BLaER1 (cell line): Measurements from ENCODE around the gene PLEKHG2.
A peak's percentile ranks its signal among the peaks of the same experiment; 100 is the strongest.

ENCODE experiments used
- H3K27ac ChIP-seq: shearing (Covaris generic); formaldehyde crosslinking; 2 replicates; pipeline ENCODE4 v1.8.1; 2022
- H3K27me3 ChIP-seq: shearing (Covaris generic); formaldehyde crosslinking; 2 replicates; pipeline ENCODE4 v1.8.1; 2022
- H3K36me3 ChIP-seq: shearing (Covaris generic); formaldehyde crosslinking; 2 replicates; pipeline ENCODE4 v1.8.1; 2022
- H3K4me1 ChIP-seq: shearing (Covaris generic); formaldehyde crosslinking; 2 replicates; pipeline ENCODE4 v1.8.1; 2022
- H3K4me2 ChIP-seq: shearing (Covaris generic); formaldehyde crosslinking; 2 replicates; pipeline ENCODE4 v1.8.1; 2022
- H3K4me3 ChIP-seq: shearing (Covaris generic); formaldehyde crosslinking; 2 replicates; pipeline ENCODE4 v1.8.1; 2022
- H3K9ac ChIP-seq: shearing (Covaris generic); formaldehyde crosslinking; 2 replicates; pipeline ENCODE4 v1.8.1; 2022
- H3K9me3 ChIP-seq: shearing (Covaris generic); formaldehyde crosslinking; 2 replicates; pipeline ENCODE4 v1.8.1; 2022
- H4K20me1 ChIP-seq: shearing (Covaris generic); formaldehyde crosslinking; 2 replicates; pipeline ENCODE4 v1.8.1; 2022
- Cebpa-rat ChIP-seq: shearing (Covaris generic); IDR thresholded peaks from 2 replicates; pipeline ENCODE4 v1.8.1; 2022

The PLEKHG2 gene

GRCh38 chr19:39419003-39419402 is 6.5 kb downstream of the PLEKHG2 start:
- Histone ChIP-seq H3K36me3 (peaks cover 95% of the 10 kb centered on the region), H3K27ac (no peak overlapping the region), H3K9ac (no peak overlapping the region), H3K9me3 (no peaks in the 10 kb centered on the region), H3K4me3 (no peak overlapping the region), H3K4me2 (no peak overlapping the region), H3K4me1 (peaks cover 23% of the 10 kb centered on the region), H3K27me3 (no peaks in the 10 kb centered on the region), H4K20me1 (peaks cover 45% of the 10 kb centered on the region)
- no peak for TF ChIP-seq Cebpa-rat

- H3K27ac ChIP-seq, result no peak overlapping the region
- no peak overlapping the region for H3K4me2 ChIP-seq
- H3K9me3 ChIP-seq, result no peaks in the 10 kb centered on the region
- no peak overlapping the region for H3K4me3 ChIP-seq
- peaks cover 100% of the 10 kb centered on the region for H3K36me3 ChIP-seq
- H3K9ac ChIP-seq, result no peak overlapping the region
- peaks cover 45% of the 10 kb centered on the region for H4K20me1 ChIP-seq
- peaks cover 6% of the 10 kb centered on the region for H3K4me1 ChIP-seq
- no peak for TF ChIP-seq Cebpa-rat
- no peaks in the 10 kb centered on the region for H3K27me3 ChIP-seq
These were observed 8.3 kb downstream of the PLEKHG2 start for GRCh38 chr19:39420769-39421168.

GRCh38 chr19:39422020-39422419 is 9.6 kb downstream of the PLEKHG2 start:
- Histone ChIP-seq H3K9me3 (no peaks in the 10 kb centered on the region), H3K27ac (no peak overlapping the region), H4K20me1 (peaks cover 42% of the 10 kb centered on the region), H3K4me1 (no peaks in the 10 kb centered on the region), H3K4me3 (no peak overlapping the region), H3K4me2 (no peak overlapping the region), H3K9ac (no peak overlapping the region), H3K36me3 (peaks cover 96% of the 10 kb centered on the region), H3K27me3 (no peaks in the 10 kb centered on the region)
- TF ChIP-seq Cebpa-rat, result no peak

GRCh38 chr19:39423258-39424086 is 11.0 kb downstream of the PLEKHG2 start:
- no peak overlapping the region for H3K27ac ChIP-seq
- H3K4me1 ChIP-seq, result 0 out of 2 replicates have a peak, but pooled peaks cover 3% of the 10 kb centered on the region
- no peak overlapping the region for H3K4me3 ChIP-seq
- no peak overlapping the region for H3K4me2 ChIP-seq
- peaks cover 81% of the 10 kb centered on the region for H3K36me3 ChIP-seq
- TF ChIP-seq Cebpa-rat, result no peak
- peaks cover 41% of the 10 kb centered on the region for H4K20me1 ChIP-seq
- no peaks in the 10 kb centered on the region for H3K9me3 ChIP-seq
- no peak overlapping the region for H3K9ac ChIP-seq
- no peaks in the 10 kb centered on the region for H3K27me3 ChIP-seq

GRCh38 chr19:39424934-39425333 is 12.5 kb downstream of the PLEKHG2 start:
- peaks cover 67% of the 10 kb centered on the region for H3K36me3 ChIP-seq
- H3K27me3 ChIP-seq, result no peaks in the 10 kb centered on the region
- H3K9me3 ChIP-seq, result no peaks in the 10 kb centered on the region
- no peak overlapping the region for H3K9ac ChIP-seq
- H4K20me1 ChIP-seq, result peaks cover 45% of the 10 kb centered on the region
- H3K27ac ChIP-seq, result no peak overlapping the region
- H3K4me1 ChIP-seq, result 0 out of 2 replicates have a peak, but pooled peaks cover 6% of the 10 kb centered on the region
- H3K4me3 ChIP-seq, result no peak overlapping the region
- H3K4me2 ChIP-seq, result no peak overlapping the region
- no peak for TF ChIP-seq Cebpa-rat

GRCh38 chr19:39425744-39426143 is 13.3 kb downstream of the PLEKHG2 start:
- H3K9ac ChIP-seq, result no peak overlapping the region
- H4K20me1 ChIP-seq, result peaks cover 45% of the 10 kb centered on the region
- H3K27me3 ChIP-seq, result no peaks in the 10 kb centered on the region
- no peak overlapping the region for H3K4me3 ChIP-seq
- H3K4me2 ChIP-seq, result no peak overlapping the region
- 0 out of 2 replicates have a peak, but pooled peaks cover 6% of the 10 kb centered on the region for H3K4me1 ChIP-seq
- H3K36me3 ChIP-seq, result peaks cover 60% of the 10 kb centered on the region
- no peak overlapping the region for H3K27ac ChIP-seq
- no peaks in the 10 kb centered on the region for H3K9me3 ChIP-seq
- TF ChIP-seq Cebpa-rat, result no peak

- Histone ChIP-seq H3K36me3 (peaks cover 60% of the 10 kb centered on the region), H3K4me1 (0 out of 2 replicates have a peak, but pooled peaks cover 6% of the 10 kb centered on the region), H3K9me3 (no peaks in the 10 kb centered on the region), H3K4me2 (no peak overlapping the region), H3K9ac (0 out of 2 replicates have a peak overlapping the region, but pooled peaks have one; percentile 2), H4K20me1 (peaks cover 49% of the 10 kb centered on the region), H3K4me3 (no peak overlapping the region), H3K27me3 (no peaks in the 10 kb centered on the region), H3K27ac (no peak overlapping the region)
- no peak for TF ChIP-seq Cebpa-rat
These were observed 13.7 kb downstream of the PLEKHG2 start for GRCh38 chr19:39426170-39426569.

GRCh38 chr19:39427707-39428106 is 15.2 kb downstream of the PLEKHG2 start:
- peaks cover 62% of the 10 kb centered on the region for H4K20me1 ChIP-seq
- no peak overlapping the region for H3K9ac ChIP-seq
- H3K4me3 ChIP-seq, result no peak overlapping the region
- H3K36me3 ChIP-seq, result peaks cover 60% of the 10 kb centered on the region
- TF ChIP-seq Cebpa-rat, result no peak
- 0 out of 2 replicates have a peak, but pooled peaks cover 6% of the 10 kb centered on the region for H3K4me1 ChIP-seq
- H3K9me3 ChIP-seq, result no peaks in the 10 kb centered on the region
- no peaks in the 10 kb centered on the region for H3K27me3 ChIP-seq
- no peak overlapping the region for H3K27ac ChIP-seq
- H3K4me2 ChIP-seq, result no peak overlapping the region

GRCh38 chr19:39428283-39429112 is 16.0 kb downstream of the PLEKHG2 start:
- no peaks in the 10 kb centered on the region for H3K27me3 ChIP-seq
- H4K20me1 ChIP-seq, result peaks cover 62% of the 10 kb centered on the region
- peaks cover 60% of the 10 kb centered on the region for H3K36me3 ChIP-seq
- H3K9me3 ChIP-seq, result no peaks in the 10 kb centered on the region
- H3K4me1 ChIP-seq, result peaks cover 7% of the 10 kb centered on the region
- H3K9ac ChIP-seq, result no peak overlapping the region
- H3K4me3 ChIP-seq, result no peak overlapping the region
- no peak for TF ChIP-seq Cebpa-rat
- no peak overlapping the region for H3K4me2 ChIP-seq
- H3K27ac ChIP-seq, result 0 out of 2 replicates have a peak overlapping the region, but pooled peaks have one; percentile 30
